Right lobe of liver (tissue), 6 donors: ENCODE data around the gene TGOLN2. TPM values are rescaled to one million over a fixed set of nuclear protein-coding genes. Genes with fewer than 3 reads are reported as not detected.
"Not testable (repeated sequence)": the region's sequence is repeated elsewhere in the genome, so short reads cannot be mapped to it uniquely, and the experiment has no call there.

Experiments
- ATAC-seq, 4 donors: fragments of 200-7000 bp; cut with Tn5 transposase; one replicate each; pipeline ENCODE4 v1.9.1; 2020; ENCODE audit warnings: mild to moderate bottlenecking in 4 of 4, moderate library complexity in 4 of 4
- DNase-seq, 3 donors: peaks; one replicate each; pipeline ENCODE4 v3.0.0-alpha.2; 2020
- H3K27ac ChIP-seq, 3 donors: fragments of 200-600 bp; one replicate each; pipeline ENCODE4 v1.8.0; 2022
- H3K27me3 ChIP-seq, 2 donors: fragments of 200-600 bp; one replicate each; pipeline ENCODE4 v1.8.0; 2022
- H3K36me3 ChIP-seq, 4 donors: fragments of 200-600 bp; sonication (generic) in 1 of 4; one replicate each; pipeline versions ENCODE4 v1.5.1 to v1.8.0; 2017 to 2022; ENCODE audit warnings: control low read depth in 1 of 4
- H3K4me1 ChIP-seq, 4 donors: fragments of 200-600 bp; sonication (generic) in 1 of 4; one replicate each; pipeline versions ENCODE4 v1.5.1 to v1.8.0; 2017 to 2022; ENCODE audit warnings: control low read depth in 1 of 4
- H3K4me3 ChIP-seq, 3 donors: fragments of 200-600 bp; one replicate each; pipeline ENCODE4 v1.8.0; 2022
- H3K9me3 ChIP-seq, 4 donors: fragments of 200-600 bp; sonication (generic) in 1 of 4; one replicate each; pipeline versions ENCODE4 v1.5.1 to v1.8.0; 2017 to 2022; ENCODE audit warnings: control low read depth in 1 of 4
- CTCF ChIP-seq, 4 donors: fragments of 200-600 bp in 3 of 4; fragments of 450-650 bp in 1 of 4; IDR thresholded peaks; one replicate each; pipeline versions ENCODE4 v1.5.1 to v1.8.0; 2016 to 2022; ENCODE audit warnings: antibody characterized with exemption in 4 of 4, mild to moderate bottlenecking in 2 of 4
- POLR2A ChIP-seq: fragments of 450-650 bp; IDR thresholded peaks from one replicate; pipeline ENCODE4 v1.6.1; 2017; ENCODE audit warnings: antibody characterized with exemption, mild to moderate bottlenecking
- WGBS: methylation state at CpG from one replicate; pipeline ENCODE4 v1.1.6; 2018; ENCODE audit warnings: low coverage, low lambda C conversion rate; ENCODE audit not compliant: insufficient coverage; ENCODE audit errors: missing lambda C conversion rate; 5-methylcytosine and 5-hydroxymethylcytosine counted together
- intact Hi-C, 2 donors: fragments of 100-400 bp; cut with DNase I; formaldehyde crosslinking; loops; one replicate each; pipeline versions ENCODE4 v1.11.2 to v1.14.1; 2022
- total RNA-seq, 6 experiments: library from RNA; depleted of rRNA in 2 of 6; stranded (reverse); fragments of >200 nt in 2 of 6; fragmentation: NEBNext Ultra II Directional in 3 of 6; extraction: Animal tissue kit (Norgen Biotek cat#: 25700) in 3 of 6; gene quantifications; one replicate each; pipeline versions ENCODE4 v1.1.0 to v1.2.4, GENCODE V29; 2016 to 2023
- donor health status: DM: no; HTN: yes; CAD: no.
- donor health status: DM: no; HTN: no; CAD: no.
- donor health status: DM: no; HTN: no; CAD: no.
- donor health status: DM: no; HTN: yes; CAD: no.
- donor health status: DM: no; HTN: yes; CAD: no.

The TGOLN2 gene
- total RNA-seq, 6 experiments from 2014 or later = 85.7 to 153 (median 121) TPM

- H3K27me3 ChIP-seq = no peaks in the 10 kb centered on the region
- H3K4me1 ChIP-seq = peaks cover 0 to 32% (median 16%) of the 10 kb centered on the region in 4 donors
- WGBS = 1% methylated on average over 9 of the region's 32 CpGs
- intact Hi-C loops = no loop called here
- H3K27ac ChIP-seq = peak overlapping the region; percentile 85 to 96 (median 92)
- ATAC-seq = peak in 2 of 4 donors; percentile 1
- TF ChIP-seq CTCF (IDR thresholded peaks at IDR 0.05) (no peak), POLR2A (no peak)
- DNase-seq = no peak
- peaks cover 0 to 30% (median 15%) of the 10 kb centered on the region in 4 donors for H3K36me3 ChIP-seq
- H3K9me3 ChIP-seq = no peaks in the 10 kb centered on the region
- H3K4me3 ChIP-seq = peak overlapping the region; percentile 74 to 79 (median 78)
These were observed 1.2 kb downstream of the TGOLN2 start for GRCh38 chr2:85326406-85327159.

- Histone ChIP-seq H3K4me3 (peak overlapping the region; percentile 74 to 79 (median 78)), H3K36me3 (peaks cover 0 to 41% (median 20%) of the 10 kb centered on the region in 4 donors), H3K9me3 (no peaks in the 10 kb centered on the region), H3K4me1 (peaks cover 0 to 32% (median 16%) of the 10 kb centered on the region in 4 donors), H3K27ac (peak overlapping the region; percentile 85 to 96 (median 92)), H3K27me3 (no peaks in the 10 kb centered on the region)
- ATAC-seq (no peak), DNase-seq (no peak)
- no peak for TF ChIP-seq POLR2A
- TF ChIP-seq CTCF (IDR thresholded peaks at IDR 0.05) = no peak
- WGBS = 32% methylated on average over 9 of the region's 9 CpGs
- intact Hi-C loops = no loop called here
These were observed 2.4 kb downstream of the TGOLN2 start for GRCh38 chr2:85325466-85325811.

- TF ChIP-seq CTCF (IDR thresholded peaks at IDR 0.05) (no peak), POLR2A (peak; percentile 82)
- Histone ChIP-seq H3K27ac (peak overlapping the region; percentile 85 to 96 (median 92)), H3K9me3 (no peaks in the 10 kb centered on the region), H3K27me3 (no peaks in the 10 kb centered on the region), H3K4me1 (peaks cover 0 to 32% (median 16%) of the 10 kb centered on the region in 4 donors), H3K36me3 (peaks cover 0 to 47% (median 20%) of the 10 kb centered on the region in 4 donors), H3K4me3 (peak overlapping the region; percentile 74 to 79 (median 78))
- ATAC-seq (peak; percentile 55 to 74 (median 64)), DNase-seq (peak; percentile 47 to 84 (median 82))
- 11% methylated on average over 10 of the region's 10 CpGs for WGBS
- intact Hi-C loops = no loop called here
These were observed 2.9 kb downstream of the TGOLN2 start for GRCh38 chr2:85324639-85325465.

- ATAC-seq, intact Hi-C loops, DNase-seq, H3K9me3 ChIP-seq, H3K27me3 ChIP-seq: not testable (repeated sequence)
- Histone ChIP-seq H3K4me1 (peaks cover 0 to 32% (median 16%) of the 10 kb centered on the region in 4 donors), H3K27ac (peak overlapping the region; percentile 53 to 96 (median 92)), H3K4me3 (peak overlapping the region in 2 of 3 donors; percentile 1 to 37), H3K36me3 (peaks cover 0 to 55% (median 20%) of the 10 kb centered on the region in 4 donors)
- 67% methylated on average over 7 of the region's 11 CpGs for WGBS
These were observed 3.8 kb downstream of the TGOLN2 start for GRCh38 chr2:85323988-85324367.
